HepG2 (cell line): Measurements from ENCODE around the gene SLC22A4. TPM values are rescaled to one million over a fixed set of nuclear protein-coding genes. Genes with fewer than 3 reads are reported as not detected.
A peak's percentile ranks its signal among the peaks of the same experiment; 100 is the strongest.

Experiments
- ATAC-seq: fragments of 200-7000 bp; cut with Tn5 transposase; 3 replicates; pipeline ENCODE4 v1.9.1; 2020; ENCODE audit warnings: mild to moderate bottlenecking, moderate library complexity
- Bru-seq: library from RNA; stranded (reverse); fragments of 400-500 nt; gene quantifications from one replicate; lab custom pipeline; 2021; lab: Mats Ljungman, UMichigan
- BruChase-seq, 2 experiments: library from RNA; stranded (reverse); fragments of 400-500 nt; gene quantifications; one replicate each; lab custom pipeline; 2021; lab: Mats Ljungman, UMichigan
- BruUV-seq: library from RNA; stranded (reverse); fragments of 400-500 nt; replicated peaks from 2 replicates; lab custom pipeline; 2021; lab: Mats Ljungman, UMichigan
- CTCF ChIA-PET: fragments of 300-600 bp; formaldehyde crosslinking; extraction: SDS; loops from one replicate; lab custom pipeline; 2021; ENCODE audit warnings: low total read pairs, inconsistent platforms, low intra/inter-chr PET ratio; lab: Yijun Ruan, JAX
- POLR2A ChIA-PET: fragments of 350-600 bp; sonication (Branson Sonifier 250); formaldehyde crosslinking; loops from one replicate; lab custom pipeline; 2020; ENCODE audit warnings: antibody characterized with exemption, inconsistent platforms; lab: Yijun Ruan, JAX
- DNase-seq: peaks from one replicate; pipeline ENCODE4 v3.0.0-alpha.2; 2015; ENCODE audit warnings: low spot score
- FAIRE-seq: peaks from 3 replicates; lab custom pipeline; 2011; peaks lifted over from hg19 to GRCh38; lab: Jason Lieb, UNC
- H2AFZ ChIP-seq: one replicate; pipeline ENCODE4 v1.6.1; 2011; ENCODE audit warnings: low read length, inconsistent platforms
- H3K27ac ChIP-seq: fragments of 300-600 bp; 3 replicates; pipeline ENCODE4 v1.8.0; 2011; ENCODE audit warnings: mixed run types, mild to moderate bottlenecking, mixed read lengths, low read length, inconsistent platforms; ENCODE audit not compliant: insufficient read depth; ENCODE audit errors: extremely low read length
- H3K27me3 ChIP-seq, 2 experiments: fragments of 200-600 bp in 1 of 2; 2 replicates in 1 of 2; 3 replicates in 1 of 2; pipeline versions ENCODE4 v1.6.0 to v1.8.0; 2011; ENCODE audit warnings: low read length in 2 of 2, mild to moderate bottlenecking in 2 of 2, moderate library complexity in 2 of 2, inconsistent platforms in 1 of 2; ENCODE audit not compliant: insufficient read depth in 2 of 2, control insufficient read depth in 1 of 2
- H3K36me3 ChIP-seq, 2 experiments: fragments of 200-600 bp in 1 of 2; replicated peaks in 1 of 2; 2 replicates in 1 of 2; 3 replicates in 1 of 2; pipeline versions ENCODE4 v1.5.1 to v1.8.0; 2011; ENCODE audit warnings: low read length in 2 of 2, inconsistent platforms in 1 of 2; ENCODE audit not compliant: insufficient read depth in 2 of 2, control insufficient read depth in 1 of 2
- H3K4me1 ChIP-seq: 2 replicates; pipeline ENCODE4 v1.5.1; 2012; ENCODE audit warnings: low read length, inconsistent platforms; ENCODE audit not compliant: insufficient read depth
- H3K4me2 ChIP-seq: 2 replicates; pipeline ENCODE4 v1.6.0; 2011; ENCODE audit warnings: low read depth, low read length, inconsistent platforms
- H3K4me3 ChIP-seq, 3 experiments: fragments of 200-600 bp in 1 of 3; sonication (generic), shearing (Covaris generic) in 1 of 3; replicated peaks in 1 of 3; 2 replicates each; pipeline ENCODE4 v1.5.1; 2011 to 2016; ENCODE audit warnings: low read length in 3 of 3, inconsistent platforms in 2 of 3, low read depth in 2 of 3, mild to moderate bottlenecking in 2 of 3, control low read depth in 1 of 3, mixed read lengths in 1 of 3; ENCODE audit not compliant: insufficient read depth in 1 of 3
- H3K79me2 ChIP-seq: one replicate; pipeline ENCODE4 v1.6.1; 2011; ENCODE audit warnings: low read length, inconsistent platforms; ENCODE audit not compliant: insufficient read depth
- H3K9ac ChIP-seq: 2 replicates; pipeline ENCODE4 v1.6.0; 2011; ENCODE audit warnings: mild to moderate bottlenecking, low read depth, low read length, inconsistent platforms; ENCODE audit not compliant: insufficient read depth
- H3K9me3 ChIP-seq: 2 replicates; pipeline ENCODE4 v1.5.1; 2012; ENCODE audit warnings: mild to moderate bottlenecking, low read length
- H4K20me1 ChIP-seq: 2 replicates; pipeline ENCODE4 v1.6.0; 2011; ENCODE audit warnings: inconsistent platforms, mild to moderate bottlenecking, low read length, moderate library complexity; ENCODE audit not compliant: insufficient read depth
- ARID2 ChIP-seq: sonication (generic); formaldehyde crosslinking; IDR thresholded peaks from 2 replicates; pipeline ENCODE4 v1.8.1; 2022; ENCODE audit warnings: mild to moderate bottlenecking, missing genetic modification reagents, borderline replicate concordance
- ASH2L ChIP-seq: fragments of 300-600, 200-600 bp; sonication (generic); IDR thresholded peaks from 2 replicates; pipeline ENCODE4 v1.7.0; 2017; ENCODE audit warnings: low read depth, mild to moderate bottlenecking, moderate library complexity, mixed read lengths, low read length; ENCODE audit not compliant: insufficient read length
- CHD2 ChIP-seq: IDR thresholded peaks from 2 replicates; pipeline ENCODE4 v1.6.1; 2011; ENCODE audit warnings: low read depth, low read length, improper control_type of control experiment
- EP300 ChIP-seq, 3 experiments: sonication (generic) in 1 of 3; formaldehyde crosslinking in 1 of 3; IDR thresholded peaks; 2 replicates each; pipeline versions ENCODE4 v1.5.1 to v1.6.1; 2011 to 2020; ENCODE audit warnings: low read depth in 2 of 3, low read length in 2 of 3, borderline replicate concordance in 1 of 3, improper control_type of control experiment in 1 of 3, mild to moderate bottlenecking in 1 of 3, missing genetic modification reagents in 1 of 3, moderate library complexity in 1 of 3
- FOXC1 ChIP-seq: sonication (generic); formaldehyde crosslinking; IDR thresholded peaks from 2 replicates; pipeline ENCODE4 v1.8.0; 2022; ENCODE audit warnings: mild to moderate bottlenecking, missing genetic modification reagents, borderline replicate concordance
- KLF6 ChIP-seq: IDR thresholded peaks from 2 replicates; pipeline ENCODE4 v1.8.0; 2016; ENCODE audit warnings: missing biosample characterization, missing genetic modification reagents
- MED1 ChIP-seq: sonication (generic); formaldehyde crosslinking; IDR thresholded peaks from 2 replicates; pipeline ENCODE4 v1.4.0; 2020; ENCODE audit warnings: missing genetic modification reagents
- PRPF4 ChIP-seq: fragments of 200-400 bp; formaldehyde crosslinking; IDR thresholded peaks from 2 replicates; pipeline ENCODE4 v1.6.1; 2016; ENCODE audit warnings: low read length, low read depth; ENCODE audit not compliant: poor library complexity, severe bottlenecking
- RBAK ChIP-seq: sonication (generic); formaldehyde crosslinking; IDR thresholded peaks from 2 replicates; pipeline ENCODE4 v1.5.1; 2020; ENCODE audit warnings: mild to moderate bottlenecking, missing genetic modification reagents
- RFXAP ChIP-seq: sonication (generic); formaldehyde crosslinking; IDR thresholded peaks from 2 replicates; pipeline ENCODE4 v1.4.0; 2020; ENCODE audit warnings: missing genetic modification reagents, borderline replicate concordance
- ZFYVE20 ChIP-seq: sonication (generic); formaldehyde crosslinking; IDR thresholded peaks from 2 replicates; pipeline ENCODE4 v1.8.0; 2023; ENCODE audit warnings: low read depth, mild to moderate bottlenecking, moderate library complexity, missing genetic modification reagents, borderline replicate concordance
- ZNF224 ChIP-seq: sonication (generic); formaldehyde crosslinking; IDR thresholded peaks from 2 replicates; pipeline ENCODE4 v1.5.0; 2020; ENCODE audit warnings: mild to moderate bottlenecking, missing genetic modification reagents
- ZNF33B ChIP-seq: sonication (generic); formaldehyde crosslinking; IDR thresholded peaks from 2 replicates; pipeline ENCODE4 v1.5.1; 2020; ENCODE audit warnings: mild to moderate bottlenecking, missing genetic modification reagents
- ZNF552 ChIP-seq: sonication (generic); formaldehyde crosslinking; IDR thresholded peaks from 2 replicates; pipeline ENCODE4 v1.9.0; 2022; ENCODE audit warnings: missing genetic modification reagents, mild to moderate bottlenecking, borderline replicate concordance
- ZNF616 ChIP-seq: sonication (generic); formaldehyde crosslinking; IDR thresholded peaks from 2 replicates; pipeline ENCODE4 v1.5.0; 2020; ENCODE audit warnings: low read depth, mild to moderate bottlenecking, missing genetic modification reagents
- ZSCAN12 ChIP-seq: sonication (generic); formaldehyde crosslinking; IDR thresholded peaks from 2 replicates; pipeline ENCODE4 v1.9.0; 2021; ENCODE audit warnings: mild to moderate bottlenecking, missing genetic modification reagents
- ZSCAN22 ChIP-seq: sonication (generic); formaldehyde crosslinking; IDR thresholded peaks from 2 replicates; pipeline ENCODE4 v1.4.0; 2020; ENCODE audit warnings: mild to moderate bottlenecking, missing genetic modification reagents
- WGBS: methylation state at CpG from one replicate; pipeline ENCODE4 v1.1.6; 2017; ENCODE audit warnings: low lambda C conversion rate; 5-methylcytosine and 5-hydroxymethylcytosine counted together
- in situ Hi-C: cut with HindIII; loops from 2 replicates; pipeline ENCODE4 v1.10.0; 2017; ENCODE audit warnings: low pct_unique_long_range_greater_than_20kb; ENCODE audit not compliant: extremely low pct_ligation_motif_present
- intact Hi-C: fragments of 100-400 bp; cut with micrococcal nuclease; formaldehyde crosslinking; loops from one replicate; pipeline ENCODE4 v1.10.0; 2022; ENCODE audit not compliant: unreplicated experiment
- long read RNA-seq, 2 experiments: library from RNA in 1 of 2; library from polyadenylated mRNA in 1 of 2; stranded (forward) in 1 of 2; unstranded in 1 of 2; transcript quantifications; one replicate each; pipeline ENCODE4 v2.0.0, GENCODE V29; 2019 to 2022
- polyA minus RNA-seq, 3 experiments: library from RNA; depleted of rRNA, polyadenylated mRNA; stranded (reverse); fragments of >200 nt; gene quantifications; 2 replicates each; pipeline ENCODE4 v1.2.3, GENCODE V29; 2011; ENCODE audit warnings: low replicate concordance in 1 of 3
- polyA plus RNA-seq, 8 experiments: library from polyadenylated mRNA; depleted of rRNA in 3 of 8; stranded (reverse) in 7 of 8; unstranded in 1 of 8; fragments of >200 nt; fragmentation: Illumina TruSeq in 4 of 8; extraction: Trizol in 4 of 8; gene quantifications; 2 replicates each; pipeline versions ENCODE4 v1.2.1 to v1.2.3, GENCODE V29; 2011 to 2016; ENCODE audit warnings: low read depth in 4 of 8, missing spikeins in 1 of 8, mixed read lengths in 1 of 8; ENCODE audit not compliant: insufficient read depth in 1 of 8
- total RNA-seq, 5 experiments: library from RNA; depleted of rRNA; stranded (reverse); fragments of >200 nt; fragmentation: Illumina TruSeq; extraction: Trizol; gene quantifications; 2 replicates each; pipeline ENCODE4 v1.2.3, GENCODE V29; 2016; ENCODE audit warnings: low read depth in 1 of 5

Gene SLC22A4
- total RNA-seq (2016; rRNA removed; fragmentation: Illumina TruSeq; extraction: Trizol) (0.62 and 0.83 TPM in 2 replicates), polyA plus RNA-seq (2011; rRNA removed) (0.33 and 0.56 TPM in 2 replicates), polyA minus RNA-seq (2011; rRNA and poly(A)+ RNA removed; ENCODE audit: low replicate concordance) (0.94 and 9.4 TPM in 2 replicates), Bru-seq, nascent RNA (percentile 39 among the genes with signal in this experiment), BruChase-seq, experiment 1, labeled RNA remaining after a 6-hour chase (percentile 45 among the genes with signal in this experiment), BruChase-seq, experiment 2, labeled RNA remaining after a 2-hour chase (percentile 43 among the genes with signal in this experiment)
- 0.20 and 0.26 TPM in 2 replicates for total RNA-seq (2016; cell fraction: cytosol; rRNA removed; fragmentation: Illumina TruSeq; extraction: Trizol; ENCODE audit: low read depth)
- 0.34 and 0.93 TPM in 2 replicates for total RNA-seq (2016; cell fraction: insoluble cytoplasmic fraction; rRNA removed; fragmentation: Illumina TruSeq; extraction: Trizol)
- total RNA-seq (2016; cell fraction: membrane; rRNA removed; fragmentation: Illumina TruSeq; extraction: Trizol), result 0.59 and 0.99 TPM in 2 replicates
- 0.99 and 1.1 TPM in 2 replicates for total RNA-seq (2016; cell fraction: nucleus; rRNA removed; fragmentation: Illumina TruSeq; extraction: Trizol)
- 0.31 and 0.35 TPM in 2 replicates for polyA plus RNA-seq (2011; cell fraction: cytosol; rRNA removed)
- polyA plus RNA-seq (2011; cell fraction: nucleus; rRNA removed), result 0.64 and 0.88 TPM in 2 replicates
- polyA plus RNA-seq (2012), result 0.19 and 0.25 TPM in 2 replicates
- polyA plus RNA-seq (2016; cell fraction: cytosol; fragmentation: Illumina TruSeq; extraction: Trizol; ENCODE audit: low read depth), result 0.12 and 0.36 TPM in 2 replicates
- 0.29 and 0.41 TPM in 2 replicates for polyA plus RNA-seq (2016; cell fraction: insoluble cytoplasmic fraction; fragmentation: Illumina TruSeq; extraction: Trizol; ENCODE audit: low read depth)
- 0.29 and 0.35 TPM in 2 replicates for polyA plus RNA-seq (2016; cell fraction: membrane; fragmentation: Illumina TruSeq; extraction: Trizol; ENCODE audit: low read depth)
- 1.0 and 1.9 TPM in 2 replicates for polyA plus RNA-seq (2016; cell fraction: nucleus; fragmentation: Illumina TruSeq; extraction: Trizol; ENCODE audit: insufficient read depth, low read depth)
- polyA minus RNA-seq (2011; cell fraction: cytosol; rRNA and poly(A)+ RNA removed), result 0.79 TPM in 1 of 2 replicates, not detected in the other
- 1.5 and 1.8 TPM in 2 replicates for polyA minus RNA-seq (2011; cell fraction: nucleus; rRNA and poly(A)+ RNA removed)
- long read RNA-seq, experiment 1, partial matches to known transcripts, result 0 of 2 reads
- long read RNA-seq, experiment 1, other reads (novel, unspliced or antisense), result 2 of 2 reads
- long read RNA-seq, experiment 2, partial matches to known transcripts, result 0 of 3 reads
- long read RNA-seq, experiment 2, other reads (novel, unspliced or antisense), result 2 of 3 reads

GRCh38 chr5:132293992-132294727 lies at the start of gene SLC22A4:
TSS of gene SLC22A4 (plus strand) at chr5:132294394. CDS start at chr5:132294617, 223 bp downstream.
- in situ Hi-C loops, result loop anchor here (10.0 kb wide), 1 partner anchor 201 kb away; the partner anchor contains the start of gene IRF1
- FAIRE-seq, result no peak
- peaks cover 29% of the 10 kb centered on the region for H3K4me1 ChIP-seq
- H3K9ac ChIP-seq, result peak within 1 kb of the TSS; percentile 91
- DNase-seq, result peak; percentile 87
- no peaks in the 10 kb centered on the region for H3K36me3 ChIP-seq
- H3K4me3 ChIP-seq, result peak within 1 kb of the TSS; percentile 51 to 79 (median 55)
- TSS peak; percentile 67 for BruUV-seq
- ATAC-seq, result peak; percentile 90
- POLR2A ChIA-PET, result interaction anchor here (0.6 to 4.7 kb wide), 30 partner anchors 9 to 757 kb away, joined by 3 to 51 read pairs (median 5); partner anchors contain the start of genes FNIP1, HSPA4, IRF1 and P4HA2
- peak within 1 kb of the TSS; percentile 99 for H3K4me2 ChIP-seq
- WGBS, result 0% methylated on average over 2 of the region's 63 CpGs
- H4K20me1 ChIP-seq, result no peaks in the 10 kb centered on the region
- H3K9me3 ChIP-seq, result no peaks in the 10 kb centered on the region
- no peaks in the 10 kb centered on the region; a peak in 2 of 5 replicates for H3K27me3 ChIP-seq
- CTCF ChIA-PET, result no interaction called here
- peak within 1 kb of the TSS; percentile 85 for H2AFZ ChIP-seq
- intact Hi-C loops, result loop anchor here (5.0 kb wide), 1 partner anchor 73 kb away; the partner anchor contains the start of gene SLC22A5
- H3K79me2 ChIP-seq, result no peaks in the 10 kb centered on the region
- peak within 1 kb of the TSS; percentile 92 for H3K27ac ChIP-seq
- TF ChIP-seq ZSCAN22 (CRISPR knock-in tag) (0 out of 2 replicates have a peak, but pooled peaks have one; percentile 29), FOXC1 (CRISPR knock-in tag) (0 out of 2 replicates have a peak, but pooled peaks have one; percentile 24), ARID2 (no peak), ZNF552 (CRISPR knock-in tag) (no peak), CHD2 (no peak), PRPF4 (no peak), ZNF616 (CRISPR knock-in tag) (peak; percentile 90), ASH2L (peak; percentile 64), ZSCAN12 (CRISPR knock-in tag) (peak; percentile 20; the same call in 1 of the 2 replicates), RFXAP (CRISPR knock-in tag) (peak; percentile 18; the same call in 1 of the 2 replicates), ZNF224 (CRISPR knock-in tag) (no peak), KLF6 (CRISPR knock-in tag) (peak; percentile 40; the same call in 1 of the 2 replicates), ZFYVE20 (no peak), RBAK (CRISPR knock-in tag) (no peak), EP300 (IDR thresholded peaks at IDR 0.05; ENCODE audit: low read depth in 2 of 2, low read length in 2 of 2) (peak in 1 of 2 experiments; percentile 20; a peak in 1 of 4 replicates), EP300 (CRISPR knock-in tag; IDR thresholded peaks at IDR 0.05; ENCODE audit: borderline replicate concordance) (no peak), MED1 (CRISPR knock-in tag) (peak; percentile 30), ZNF33B (peak; percentile 96)
